ENCODE results near the gene TNIP1. TPM values are rescaled to one million over a fixed set of nuclear protein-coding genes. Genes with fewer than 3 reads are reported as not detected.
A peak's percentile ranks its signal among the peaks of the same experiment; 100 is the strongest.

Gene TNIP1
- total RNA-seq, 1 donor from 2014 or later, result 120 TPM

DNA sequence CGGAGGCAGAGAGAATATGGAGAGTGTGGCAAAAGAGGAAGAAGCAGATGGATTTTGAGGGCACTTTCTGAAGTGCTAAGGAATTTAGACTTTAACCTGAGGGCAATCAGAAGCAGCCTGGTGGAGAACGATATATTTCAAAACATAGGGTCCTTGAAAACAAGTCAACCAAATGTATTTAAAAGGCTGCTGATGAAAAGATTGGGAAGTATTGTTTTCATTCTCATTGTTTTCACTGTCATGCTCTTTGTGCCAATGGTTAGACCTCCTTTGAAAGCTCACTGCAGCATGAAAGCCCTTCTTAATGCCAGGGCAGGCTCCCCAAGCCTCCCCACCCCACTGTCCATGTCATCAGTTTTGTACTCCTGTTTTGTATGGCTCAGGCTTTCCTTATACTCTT, 62.9 kb downstream of the TNIP1 start:
- no peak overlapping the region for H3K4me3 ChIP-seq
- intact Hi-C loops (cut with DNase I), result no loop called here

DNA sequence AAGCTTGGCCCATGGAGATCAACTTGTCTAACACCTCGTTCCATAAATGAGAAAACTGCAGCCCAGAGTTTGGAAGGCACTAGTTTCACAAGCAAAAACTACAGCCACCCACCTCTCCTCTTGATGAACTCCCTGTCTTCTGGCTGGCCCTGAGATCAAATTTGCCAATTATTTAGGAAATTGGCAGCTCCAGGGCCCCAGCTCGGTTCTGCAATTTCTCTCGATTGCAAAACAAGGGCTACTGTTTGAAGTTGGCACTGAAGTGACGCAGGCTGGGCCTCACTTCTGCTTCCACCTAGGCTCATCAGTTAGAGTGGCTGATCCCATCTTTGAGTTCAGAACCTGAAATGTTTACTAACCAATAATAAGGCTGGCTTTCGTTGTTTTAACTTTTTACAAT, 64.1 kb downstream of the TNIP1 start:
- H3K4me3 ChIP-seq, result no peak overlapping the region
- H3K27me3 ChIP-seq, result no peaks in the 10 kb centered on the region
- H3K36me3 ChIP-seq, result no peaks in the 10 kb centered on the region
- ATAC-seq (peak; percentile 45), DNase-seq (no peak)
- TF ChIP-seq, protein P1, sequence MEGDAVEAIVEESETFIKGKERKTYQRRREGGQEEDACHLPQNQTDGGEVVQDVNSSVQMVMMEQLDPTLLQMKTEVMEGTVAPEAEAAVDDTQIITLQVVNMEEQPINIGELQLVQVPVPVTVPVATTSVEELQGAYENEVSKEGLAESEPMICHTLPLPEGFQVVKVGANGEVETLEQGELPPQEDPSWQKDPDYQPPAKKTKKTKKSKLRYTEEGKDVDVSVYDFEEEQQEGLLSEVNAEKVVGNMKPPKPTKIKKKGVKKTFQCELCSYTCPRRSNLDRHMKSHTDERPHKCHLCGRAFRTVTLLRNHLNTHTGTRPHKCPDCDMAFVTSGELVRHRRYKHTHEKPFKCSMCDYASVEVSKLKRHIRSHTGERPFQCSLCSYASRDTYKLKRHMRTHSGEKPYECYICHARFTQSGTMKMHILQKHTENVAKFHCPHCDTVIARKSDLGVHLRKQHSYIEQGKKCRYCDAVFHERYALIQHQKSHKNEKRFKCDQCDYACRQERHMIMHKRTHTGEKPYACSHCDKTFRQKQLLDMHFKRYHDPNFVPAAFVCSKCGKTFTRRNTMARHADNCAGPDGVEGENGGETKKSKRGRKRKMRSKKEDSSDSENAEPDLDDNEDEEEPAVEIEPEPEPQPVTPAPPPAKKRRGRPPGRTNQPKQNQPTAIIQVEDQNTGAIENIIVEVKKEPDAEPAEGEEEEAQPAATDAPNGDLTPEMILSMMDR (IDR thresholded peaks at IDR 0.05), result no peak
- H3K4me1 ChIP-seq, result peaks cover 35% of the 10 kb centered on the region
- H3K27ac ChIP-seq, result peak overlapping the region; percentile 25
- no peaks in the 10 kb centered on the region for H3K9me3 ChIP-seq
- intact Hi-C loops (cut with DNase I), result no loop called here

More for the DNA sequence above, 62.9 kb downstream of the TNIP1 start:
- ATAC-seq, result no peak
- Histone ChIP-seq H3K27ac (no peak overlapping the region), H3K36me3 (peaks cover 5% of the 10 kb centered on the region), H3K4me1 (peaks cover 35% of the 10 kb centered on the region), H3K27me3 (no peaks in the 10 kb centered on the region), H3K9me3 (no peaks in the 10 kb centered on the region)
- TF ChIP-seq, protein P1 (IDR thresholded peaks at IDR 0.05), result no peak
- no peak for DNase-seq

DNA sequence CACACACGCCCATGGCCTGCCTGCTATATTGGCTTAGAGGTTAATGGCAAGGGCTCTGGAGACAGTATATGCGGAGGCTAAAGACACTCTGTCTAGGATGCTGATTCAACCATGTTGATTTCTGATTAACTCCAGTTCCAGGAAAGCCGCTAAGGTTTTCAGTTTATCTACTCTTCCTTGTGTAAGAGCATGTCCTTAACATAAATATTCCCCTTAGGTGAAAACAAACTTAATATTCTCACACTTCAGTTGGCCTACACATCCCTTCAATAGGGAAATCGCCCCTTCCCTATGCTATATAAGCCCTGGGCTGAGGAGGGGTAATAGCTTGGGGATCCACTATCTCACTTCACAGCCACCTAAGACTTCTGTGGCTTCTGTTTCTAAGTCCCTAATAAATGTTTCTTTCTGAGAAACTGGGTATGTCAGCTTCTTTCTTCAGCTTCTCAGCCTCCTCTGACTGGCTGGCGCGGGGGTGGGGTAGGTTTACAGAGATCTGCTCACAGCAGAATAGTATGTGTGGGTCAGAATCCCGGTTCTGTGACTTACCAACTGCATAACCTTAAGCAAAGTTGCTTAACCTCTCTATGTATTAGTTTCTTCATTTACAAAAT, 64.8 kb downstream of the TNIP1 start:
- Histone ChIP-seq H3K4me3 (no peak overlapping the region), H3K36me3 (no peaks in the 10 kb centered on the region), H3K9me3 (no peaks in the 10 kb centered on the region), H3K4me1 (peaks cover 35% of the 10 kb centered on the region), H3K27me3 (no peaks in the 10 kb centered on the region), H3K27ac (no peak overlapping the region)
- DNase-seq, result no peak
- intact Hi-C loops (cut with DNase I), result no loop called here
- TF ChIP-seq, protein P1 (IDR thresholded peaks at IDR 0.05), result no peak
- no peak for ATAC-seq

GRCh38 chr5:151014680-151015343, 66.0 kb downstream of the TNIP1 start:
- ATAC-seq, result no peak
- no peak overlapping the region for H3K4me3 ChIP-seq
- TF ChIP-seq, protein P1 (IDR thresholded peaks at IDR 0.05), result no peak

DNA sequence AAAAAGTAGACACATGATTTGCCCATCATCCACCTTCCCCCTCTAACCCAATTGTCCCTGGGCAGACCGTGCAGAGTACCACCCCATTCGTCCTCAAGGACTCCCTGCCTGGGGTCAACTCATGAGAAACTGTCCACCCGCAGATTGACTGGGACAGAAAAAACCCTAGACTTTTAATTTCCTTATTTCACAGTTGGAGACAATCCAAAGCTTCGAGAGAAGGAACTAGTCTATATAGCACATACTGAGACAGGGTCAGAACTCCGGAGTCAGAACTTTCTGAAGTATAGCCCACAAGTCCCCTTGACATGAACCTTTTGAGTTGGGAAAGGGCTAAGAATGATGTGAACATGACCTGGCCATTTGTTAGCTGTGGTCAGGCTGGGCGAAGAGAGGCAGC, 68.0 kb downstream of the TNIP1 start:
- Histone ChIP-seq H3K27me3 (no peaks in the 10 kb centered on the region), H3K36me3 (no peaks in the 10 kb centered on the region), H3K9me3 (no peaks in the 10 kb centered on the region), H3K4me1 (peaks cover 32% of the 10 kb centered on the region), H3K4me3 (no peak overlapping the region), H3K27ac (no peak overlapping the region)
- DNase-seq, result no peak
- peak; percentile 28 for ATAC-seq
- TF ChIP-seq, protein P1 (IDR thresholded peaks at IDR 0.05), result no peak
- intact Hi-C loops (cut with DNase I), result no loop called here

More at GRCh38 chr5:151014680-151015343, 66.0 kb downstream of the TNIP1 start:
- Histone ChIP-seq H3K36me3 (no peaks in the 10 kb centered on the region), H3K4me1 (peaks cover 31% of the 10 kb centered on the region), H3K9me3 (no peaks in the 10 kb centered on the region), H3K27me3 (no peaks in the 10 kb centered on the region), H3K27ac (peak overlapping the region; percentile 39)
- DNase-seq, result no peak
- intact Hi-C loops (cut with DNase I), result no loop called here

Data from upper lobe of right lung (tissue), 1 donor.